Ishikawa (cell line): ENCODE data around the gene TIFAB.

Experiments
- CEBPB ChIP-seq: IDR thresholded peaks from 2 replicates; pipeline ENCODE4 v1.6.1; 2012
- RAD21 ChIP-seq: IDR thresholded peaks from 2 replicates; pipeline ENCODE4 v1.6.1; 2012; ENCODE audit warnings: low read depth
- TEAD4 ChIP-seq: IDR thresholded peaks from 2 replicates; pipeline ENCODE4 v1.6.1; 2012

- TF ChIP-seq CEBPB (no peak), TEAD4 (no peak), RAD21 (no peak)
Measured at GRCh38 chr5:135473956-135474670, 22.0 kb upstream of the TIFAB start.
